Stomach (tissue), 4 donors: ENCODE measurements around the gene ATG7.

Experiments used
- CTCF ChIP-seq, 7 experiments: fragments of 450-650 bp in 4 of 7; fragments of 200-600 bp in 3 of 7; sonication (generic) in 3 of 7; IDR thresholded peaks; one replicate each; pipeline ENCODE4 v1.5.1; 2016 to 2019; ENCODE audit warnings: antibody characterized with exemption in 7 of 7, control low read depth in 2 of 7, mild to moderate bottlenecking in 1 of 7
- POLR2AphosphoS5 ChIP-seq, 3 donors: sonication (generic); formaldehyde crosslinking; IDR thresholded peaks; one replicate each; pipeline ENCODE4 v1.6.1; 2016; ENCODE audit warnings: antibody characterized with exemption in 3 of 3

DNA sequence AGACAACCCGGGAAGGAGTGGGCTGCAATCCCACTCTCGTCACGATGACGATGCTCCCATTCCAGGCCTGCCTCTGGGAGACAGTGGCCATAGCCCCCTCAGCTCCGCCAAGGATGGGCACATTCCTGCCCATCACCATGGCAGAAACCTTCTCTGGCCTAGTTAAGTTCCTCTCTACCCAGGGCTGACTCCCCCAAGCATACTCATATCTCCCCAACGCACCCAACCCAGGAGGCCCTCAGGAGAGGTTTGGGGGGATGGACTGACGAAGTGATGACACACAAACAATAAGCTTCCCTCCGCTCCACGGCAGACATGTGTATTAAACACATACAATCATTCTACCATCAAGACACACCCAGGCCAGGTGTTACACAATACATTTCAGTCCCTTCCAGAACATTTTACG lies 311.4 kb downstream of the ATG7 start:
- TF ChIP-seq CTCF (IDR thresholded peaks at IDR 0.05) = no peak
- no peak for TF ChIP-seq POLR2AphosphoS5 (IDR thresholded peaks at IDR 0.05)
